ENCODE results near the gene ACTG1. TPM values are rescaled to one million over a fixed set of nuclear protein-coding genes. Genes with fewer than 3 reads are reported as not detected.
A peak's percentile ranks its signal among the peaks of the same experiment; 100 is the strongest.

Gene ACTG1
- total and polyA plus RNA-seq, 9 of the 15 experiments (the other 6 are each of a cell fraction or from before 2014, with no cell fraction given) = 224 to 1,775 (median 568) TPM

DNA sequence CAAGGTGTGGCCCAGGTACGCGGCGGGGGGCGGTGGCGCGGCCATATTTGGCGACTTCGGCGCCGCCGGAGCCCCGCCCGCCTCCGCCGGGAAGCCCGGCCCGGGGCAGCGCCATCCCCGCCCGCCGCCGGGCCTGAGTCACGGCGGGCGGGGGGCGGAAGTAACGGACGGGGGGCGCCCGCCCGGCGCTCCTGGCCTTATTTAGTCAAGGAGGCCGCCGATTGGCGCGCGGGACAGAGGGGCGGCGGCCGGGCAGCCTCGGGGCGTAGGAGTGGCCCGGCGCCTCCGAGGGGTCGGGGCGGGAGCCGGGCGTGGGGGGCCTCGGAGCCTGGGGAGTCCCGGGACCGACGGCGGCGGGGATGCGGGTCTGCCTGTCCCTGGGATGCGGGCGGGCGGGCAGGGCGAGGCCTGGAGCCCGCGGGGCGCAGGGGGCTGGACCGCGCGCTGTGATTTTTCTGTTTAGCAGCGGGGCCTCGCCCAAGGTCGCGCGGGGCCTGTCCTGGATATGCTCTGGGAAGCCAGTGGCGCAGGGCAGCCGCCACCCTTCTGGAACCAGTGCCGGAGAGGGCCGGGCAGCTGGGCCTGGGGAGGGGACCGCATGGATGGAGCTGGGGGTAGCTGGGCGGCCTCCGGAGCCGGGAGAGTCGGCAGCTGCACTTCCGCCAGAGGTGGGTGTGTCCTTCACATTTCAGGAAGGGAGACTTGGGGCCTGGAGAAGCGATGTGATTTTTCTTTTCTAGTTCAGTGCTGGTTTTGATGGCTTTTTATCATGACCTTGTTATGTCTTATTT lies 2.3 kb upstream of the ACTG1 start (continued):
- TF ChIP-seq, protein P1, sequence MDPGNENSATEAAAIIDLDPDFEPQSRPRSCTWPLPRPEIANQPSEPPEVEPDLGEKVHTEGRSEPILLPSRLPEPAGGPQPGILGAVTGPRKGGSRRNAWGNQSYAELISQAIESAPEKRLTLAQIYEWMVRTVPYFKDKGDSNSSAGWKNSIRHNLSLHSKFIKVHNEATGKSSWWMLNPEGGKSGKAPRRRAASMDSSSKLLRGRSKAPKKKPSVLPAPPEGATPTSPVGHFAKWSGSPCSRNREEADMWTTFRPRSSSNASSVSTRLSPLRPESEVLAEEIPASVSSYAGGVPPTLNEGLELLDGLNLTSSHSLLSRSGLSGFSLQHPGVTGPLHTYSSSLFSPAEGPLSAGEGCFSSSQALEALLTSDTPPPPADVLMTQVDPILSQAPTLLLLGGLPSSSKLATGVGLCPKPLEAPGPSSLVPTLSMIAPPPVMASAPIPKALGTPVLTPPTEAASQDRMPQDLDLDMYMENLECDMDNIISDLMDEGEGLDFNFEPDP (CRISPR knock-in tag; IDR thresholded peaks at IDR 0.05) = no peak
- TF ChIP-seq, protein P2, sequence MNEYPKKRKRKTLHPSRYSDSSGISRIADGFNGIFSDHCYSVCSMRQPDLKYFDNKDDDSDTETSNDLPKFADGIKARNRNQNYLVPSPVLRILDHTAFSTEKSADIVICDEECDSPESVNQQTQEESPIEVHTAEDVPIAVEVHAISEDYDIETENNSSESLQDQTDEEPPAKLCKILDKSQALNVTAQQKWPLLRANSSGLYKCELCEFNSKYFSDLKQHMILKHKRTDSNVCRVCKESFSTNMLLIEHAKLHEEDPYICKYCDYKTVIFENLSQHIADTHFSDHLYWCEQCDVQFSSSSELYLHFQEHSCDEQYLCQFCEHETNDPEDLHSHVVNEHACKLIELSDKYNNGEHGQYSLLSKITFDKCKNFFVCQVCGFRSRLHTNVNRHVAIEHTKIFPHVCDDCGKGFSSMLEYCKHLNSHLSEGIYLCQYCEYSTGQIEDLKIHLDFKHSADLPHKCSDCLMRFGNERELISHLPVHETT (CRISPR knock-in tag; conservative IDR thresholded peaks at IDR 0.05 in 1 of 2, IDR thresholded peaks at IDR 0.05 in 1 of 2) = peak in 1 of 2 experiments; percentile 96; a peak in 2 of 4 replicates
- TF ChIP-seq RNF2 (IDR thresholded peaks at IDR 0.05) (no peak), SMAD1 (IDR thresholded peaks at IDR 0.05; ENCODE audit: low read depth, low read length, partially characterized antibody) (no peak), KLF1 (tag; IDR thresholded peaks at IDR 0.05) (no peak)
- TF ChIP-seq, protein P3, sequence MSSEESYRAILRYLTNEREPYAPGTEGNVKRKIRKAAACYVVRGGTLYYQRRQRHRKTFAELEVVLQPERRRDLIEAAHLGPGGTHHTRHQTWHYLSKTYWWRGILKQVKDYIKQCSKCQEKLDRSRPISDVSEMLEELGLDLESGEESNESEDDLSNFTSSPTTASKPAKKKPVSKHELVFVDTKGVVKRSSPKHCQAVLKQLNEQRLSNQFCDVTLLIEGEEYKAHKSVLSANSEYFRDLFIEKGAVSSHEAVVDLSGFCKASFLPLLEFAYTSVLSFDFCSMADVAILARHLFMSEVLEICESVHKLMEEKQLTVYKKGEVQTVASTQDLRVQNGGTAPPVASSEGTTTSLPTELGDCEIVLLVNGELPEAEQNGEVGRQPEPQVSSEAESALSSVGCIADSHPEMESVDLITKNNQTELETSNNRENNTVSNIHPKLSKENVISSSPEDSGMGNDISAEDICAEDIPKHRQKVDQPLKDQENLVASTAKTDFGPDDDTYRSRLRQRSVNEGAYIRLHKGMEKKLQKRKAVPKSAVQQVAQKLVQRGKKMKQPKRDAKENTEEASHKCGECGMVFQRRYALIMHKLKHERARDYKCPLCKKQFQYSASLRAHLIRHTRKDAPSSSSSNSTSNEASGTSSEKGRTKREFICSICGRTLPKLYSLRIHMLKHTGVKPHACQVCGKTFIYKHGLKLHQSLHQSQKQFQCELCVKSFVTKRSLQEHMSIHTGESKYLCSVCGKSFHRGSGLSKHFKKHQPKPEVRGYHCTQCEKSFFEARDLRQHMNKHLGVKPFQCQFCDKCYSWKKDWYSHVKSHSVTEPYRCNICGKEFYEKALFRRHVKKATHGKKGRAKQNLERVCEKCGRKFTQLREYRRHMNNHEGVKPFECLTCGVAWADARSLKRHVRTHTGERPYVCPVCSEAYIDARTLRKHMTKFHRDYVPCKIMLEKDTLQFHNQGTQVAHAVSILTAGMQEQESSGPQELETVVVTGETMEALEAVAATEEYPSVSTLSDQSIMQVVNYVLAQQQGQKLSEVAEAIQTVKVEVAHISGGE (CRISPR knock-in tag; IDR thresholded peaks at IDR 0.05) = peak in 2 of 3 experiments; percentile 41 to 48; a peak in 2 of 6 replicates
- TF ChIP-seq, protein P4, sequence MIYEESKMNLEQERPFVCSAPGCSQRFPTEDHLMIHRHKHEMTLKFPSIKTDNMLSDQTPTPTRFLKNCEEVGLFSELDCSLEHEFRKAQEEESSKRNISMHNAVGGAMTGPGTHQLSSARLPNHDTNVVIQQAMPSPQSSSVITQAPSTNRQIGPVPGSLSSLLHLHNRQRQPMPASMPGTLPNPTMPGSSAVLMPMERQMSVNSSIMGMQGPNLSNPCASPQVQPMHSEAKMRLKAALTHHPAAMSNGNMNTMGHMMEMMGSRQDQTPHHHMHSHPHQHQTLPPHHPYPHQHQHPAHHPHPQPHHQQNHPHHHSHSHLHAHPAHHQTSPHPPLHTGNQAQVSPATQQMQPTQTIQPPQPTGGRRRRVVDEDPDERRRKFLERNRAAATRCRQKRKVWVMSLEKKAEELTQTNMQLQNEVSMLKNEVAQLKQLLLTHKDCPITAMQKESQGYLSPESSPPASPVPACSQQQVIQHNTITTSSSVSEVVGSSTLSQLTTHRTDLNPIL (CRISPR knock-in tag; IDR thresholded peaks at IDR 0.05) = no peak
- TF ChIP-seq, protein P5, sequence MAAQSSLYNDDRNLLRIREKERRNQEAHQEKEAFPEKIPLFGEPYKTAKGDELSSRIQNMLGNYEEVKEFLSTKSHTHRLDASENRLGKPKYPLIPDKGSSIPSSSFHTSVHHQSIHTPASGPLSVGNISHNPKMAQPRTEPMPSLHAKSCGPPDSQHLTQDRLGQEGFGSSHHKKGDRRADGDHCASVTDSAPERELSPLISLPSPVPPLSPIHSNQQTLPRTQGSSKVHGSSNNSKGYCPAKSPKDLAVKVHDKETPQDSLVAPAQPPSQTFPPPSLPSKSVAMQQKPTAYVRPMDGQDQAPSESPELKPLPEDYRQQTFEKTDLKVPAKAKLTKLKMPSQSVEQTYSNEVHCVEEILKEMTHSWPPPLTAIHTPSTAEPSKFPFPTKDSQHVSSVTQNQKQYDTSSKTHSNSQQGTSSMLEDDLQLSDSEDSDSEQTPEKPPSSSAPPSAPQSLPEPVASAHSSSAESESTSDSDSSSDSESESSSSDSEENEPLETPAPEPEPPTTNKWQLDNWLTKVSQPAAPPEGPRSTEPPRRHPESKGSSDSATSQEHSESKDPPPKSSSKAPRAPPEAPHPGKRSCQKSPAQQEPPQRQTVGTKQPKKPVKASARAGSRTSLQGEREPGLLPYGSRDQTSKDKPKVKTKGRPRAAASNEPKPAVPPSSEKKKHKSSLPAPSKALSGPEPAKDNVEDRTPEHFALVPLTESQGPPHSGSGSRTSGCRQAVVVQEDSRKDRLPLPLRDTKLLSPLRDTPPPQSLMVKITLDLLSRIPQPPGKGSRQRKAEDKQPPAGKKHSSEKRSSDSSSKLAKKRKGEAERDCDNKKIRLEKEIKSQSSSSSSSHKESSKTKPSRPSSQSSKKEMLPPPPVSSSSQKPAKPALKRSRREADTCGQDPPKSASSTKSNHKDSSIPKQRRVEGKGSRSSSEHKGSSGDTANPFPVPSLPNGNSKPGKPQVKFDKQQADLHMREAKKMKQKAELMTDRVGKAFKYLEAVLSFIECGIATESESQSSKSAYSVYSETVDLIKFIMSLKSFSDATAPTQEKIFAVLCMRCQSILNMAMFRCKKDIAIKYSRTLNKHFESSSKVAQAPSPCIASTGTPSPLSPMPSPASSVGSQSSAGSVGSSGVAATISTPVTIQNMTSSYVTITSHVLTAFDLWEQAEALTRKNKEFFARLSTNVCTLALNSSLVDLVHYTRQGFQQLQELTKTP (IDR thresholded peaks at IDR 0.05; ENCODE audit: low read depth in 1 of 2, partially characterized antibody in 2 of 2) = no peak
- TF ChIP-seq, protein P6, sequence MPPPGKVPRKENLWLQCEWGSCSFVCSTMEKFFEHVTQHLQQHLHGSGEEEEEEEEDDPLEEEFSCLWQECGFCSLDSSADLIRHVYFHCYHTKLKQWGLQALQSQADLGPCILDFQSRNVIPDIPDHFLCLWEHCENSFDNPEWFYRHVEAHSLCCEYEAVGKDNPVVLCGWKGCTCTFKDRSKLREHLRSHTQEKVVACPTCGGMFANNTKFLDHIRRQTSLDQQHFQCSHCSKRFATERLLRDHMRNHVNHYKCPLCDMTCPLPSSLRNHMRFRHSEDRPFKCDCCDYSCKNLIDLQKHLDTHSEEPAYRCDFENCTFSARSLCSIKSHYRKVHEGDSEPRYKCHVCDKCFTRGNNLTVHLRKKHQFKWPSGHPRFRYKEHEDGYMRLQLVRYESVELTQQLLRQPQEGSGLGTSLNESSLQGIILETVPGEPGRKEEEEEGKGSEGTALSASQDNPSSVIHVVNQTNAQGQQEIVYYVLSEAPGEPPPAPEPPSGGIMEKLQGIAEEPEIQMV (tag; conservative IDR thresholded peaks at IDR 0.05; ENCODE audit: low read depth) = no peak

Measured in K562 (cell line).